NCI-H446 (cell line): ENCODE results near the gene RAI1.
A peak's percentile ranks its signal among the peaks of the same experiment; 100 is the strongest.
"Not testable (repeated sequence)": the region's sequence is repeated elsewhere in the genome, so short reads cannot be mapped to it uniquely, and the experiment has no call there.

Experiments
- DNase-seq, 2 experiments: peaks; one replicate each; lab custom pipeline; 2025; lab: John Stamatoyannopoulos, UW

RAI1 gene

GRCh38 chr17:17680477-17681186 lies 626 bp upstream of the RAI1 start:
- no peak for DNase-seq

GRCh38 chr17:17681744-17682292 lies 560 bp downstream of the RAI1 start:
- DNase-seq, result peak in 1 of 2 experiments; percentile 42

- peak in 1 of 2 experiments; percentile 14 for DNase-seq
These were observed 1.1 kb downstream of the RAI1 start for GRCh38 chr17:17682293-17682736.

- peak in 1 of 2 experiments; percentile 55 for DNase-seq
These were observed 1.8 kb downstream of the RAI1 start for GRCh38 chr17:17682737-17683680.

GRCh38 chr17:17683710-17684365 lies 2.6 kb downstream of the RAI1 start:
- DNase-seq, result no peak

- DNase-seq, result no peak
These were observed 3.9 kb downstream of the RAI1 start for GRCh38 chr17:17684906-17685774.

GRCh38 chr17:17685775-17686291 lies 4.6 kb downstream of the RAI1 start:
- DNase-seq, result peak in 1 of 2 experiments; percentile 23

- DNase-seq, result no peak
These were observed 8.1 kb downstream of the RAI1 start for GRCh38 chr17:17689312-17689711.

- not testable (repeated sequence) for DNase-seq
These were observed 9.0 kb downstream of the RAI1 start for GRCh38 chr17:17690233-17690632.

GRCh38 chr17:17691468-17692263 lies 10.4 kb downstream of the RAI1 start:
- no peak for DNase-seq

- no peak for DNase-seq
These were observed 11.3 kb downstream of the RAI1 start for GRCh38 chr17:17692353-17693252.

- DNase-seq, result peak in 1 of 2 experiments; percentile 51
These were observed 12.3 kb downstream of the RAI1 start for GRCh38 chr17:17693253-17694168.

- DNase-seq, result peak; percentile 32 to 62
These were observed 13.2 kb downstream of the RAI1 start for GRCh38 chr17:17694169-17695081.

- no peak for DNase-seq
These were observed 14.8 kb downstream of the RAI1 start for GRCh38 chr17:17696085-17696484.

- DNase-seq, result no peak
These were observed 15.8 kb downstream of the RAI1 start for GRCh38 chr17:17696882-17697633.

GRCh38 chr17:17698371-17698770 lies 17.1 kb downstream of the RAI1 start:
- no peak for DNase-seq
